ENCODE measurements around the gene ESYT2. TPM values are rescaled to one million over a fixed set of nuclear protein-coding genes. Genes with fewer than 3 reads are reported as not detected.

The ESYT2 gene
- total RNA-seq, 1 experiment from 2014 or later = 162 TPM

GRCh38 chr7:158740013-158740656, 89.2 kb downstream of the ESYT2 start:
- Histone ChIP-seq H4K20me1 (ENCODE audit: insufficient read depth) (no peaks in the 10 kb centered on the region), H3K27ac (peak overlapping the region; percentile 84), H3K9me3 (ENCODE audit: insufficient read depth, low read depth) (no peaks in the 10 kb centered on the region), H3K27me3 (ENCODE audit: insufficient read depth, low read depth) (no peaks in the 10 kb centered on the region), H3K9me2 (ENCODE audit: insufficient read depth) (no peaks in the 10 kb centered on the region), H2AFZ (no peak overlapping the region), H3K36me3 (ENCODE audit: low read depth) (peaks cover 49% of the 10 kb centered on the region), H3K4me1 (replicated peaks; ENCODE audit: insufficient read depth) (peaks cover 41% of the 10 kb centered on the region), H3K4me2 (peak overlapping the region; percentile 66), H3K4me3 (peak overlapping the region; percentile 8; the same call in 1 of the 2 replicates), H3K79me2 (ENCODE audit: low read depth) (peaks cover 5% of the 10 kb centered on the region; the same call in 1 of the 2 replicates), H3F3A (ENCODE audit: insufficient read depth, low read depth) (peaks cover 52% of the 10 kb centered on the region)
- intact Hi-C loops (cut with micrococcal nuclease; ENCODE audit: unreplicated experiment) = loop anchor here (1.0 to 2.0 kb wide), 3 partner anchors 36 to 237 kb away; partner anchors contain the start of gene NCAPG2
- DNase-seq = peak; percentile 81 to 96
- BruUV-seq (replicated peaks) = no TSS peak
- POLR2A ChIA-PET (ENCODE audit: unreplicated experiment) = interaction anchor here (0.6 to 0.7 kb wide), 2 partner anchors 35 to 166 kb away, joined by 3 to 5 read pairs; partner anchors contain the start of gene NCAPG2
- TF ChIP-seq EZH2 (IDR thresholded peaks at IDR 0.05; ENCODE audit: low read depth) = no peak
- TF ChIP-seq, protein P1, sequence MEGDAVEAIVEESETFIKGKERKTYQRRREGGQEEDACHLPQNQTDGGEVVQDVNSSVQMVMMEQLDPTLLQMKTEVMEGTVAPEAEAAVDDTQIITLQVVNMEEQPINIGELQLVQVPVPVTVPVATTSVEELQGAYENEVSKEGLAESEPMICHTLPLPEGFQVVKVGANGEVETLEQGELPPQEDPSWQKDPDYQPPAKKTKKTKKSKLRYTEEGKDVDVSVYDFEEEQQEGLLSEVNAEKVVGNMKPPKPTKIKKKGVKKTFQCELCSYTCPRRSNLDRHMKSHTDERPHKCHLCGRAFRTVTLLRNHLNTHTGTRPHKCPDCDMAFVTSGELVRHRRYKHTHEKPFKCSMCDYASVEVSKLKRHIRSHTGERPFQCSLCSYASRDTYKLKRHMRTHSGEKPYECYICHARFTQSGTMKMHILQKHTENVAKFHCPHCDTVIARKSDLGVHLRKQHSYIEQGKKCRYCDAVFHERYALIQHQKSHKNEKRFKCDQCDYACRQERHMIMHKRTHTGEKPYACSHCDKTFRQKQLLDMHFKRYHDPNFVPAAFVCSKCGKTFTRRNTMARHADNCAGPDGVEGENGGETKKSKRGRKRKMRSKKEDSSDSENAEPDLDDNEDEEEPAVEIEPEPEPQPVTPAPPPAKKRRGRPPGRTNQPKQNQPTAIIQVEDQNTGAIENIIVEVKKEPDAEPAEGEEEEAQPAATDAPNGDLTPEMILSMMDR (conservative IDR thresholded peaks at IDR 0.05) = 0 out of 2 replicates have a peak, but pooled peaks have one; percentile 12
- CTCF ChIA-PET = interaction anchor here (0.6 to 0.9 kb wide), 3 partner anchors 43 to 236 kb away, joined by 3 to 4 read pairs (median 3); no protein-coding TSS in a partner anchor

DNA sequence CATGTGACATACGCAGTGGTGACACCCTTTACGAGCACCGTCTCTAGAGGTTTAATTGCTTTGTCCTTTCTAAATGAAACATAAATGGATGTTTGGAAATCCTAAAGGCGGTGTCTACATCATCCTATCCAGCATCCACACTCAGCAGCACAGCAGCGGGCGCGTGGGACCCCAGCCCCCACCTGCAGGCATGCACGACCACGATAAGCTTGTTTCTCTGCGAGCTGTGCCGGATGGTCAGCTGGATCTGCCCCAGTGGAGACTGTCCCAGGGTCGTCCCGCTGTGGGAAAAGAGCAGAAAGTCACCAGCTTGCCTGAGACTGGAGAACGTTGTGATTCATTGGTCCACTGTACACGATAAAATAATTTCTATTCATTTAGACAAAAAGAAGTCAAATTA, 90.5 kb downstream of the ESYT2 start:
- no TSS peak for BruUV-seq (replicated peaks)
- H3K79me2 ChIP-seq (ENCODE audit: low read depth) = peaks cover 5% of the 10 kb centered on the region; the same call in 1 of the 2 replicates
- peak in 1 of 2 experiments; percentile 26 for DNase-seq
- H3K9me2 ChIP-seq (ENCODE audit: insufficient read depth) = no peaks in the 10 kb centered on the region
- no peak for TF ChIP-seq EZH2 (IDR thresholded peaks at IDR 0.05; ENCODE audit: low read depth)
- TF ChIP-seq, protein P1 (conservative IDR thresholded peaks at IDR 0.05) = no peak
- H3K4me2 ChIP-seq = no peak overlapping the region
- H3K4me3 ChIP-seq = no peak overlapping the region
- H3K27ac ChIP-seq = peak overlapping the region; percentile 84; the same call in 1 of the 2 replicates
- intact Hi-C loops (cut with micrococcal nuclease; ENCODE audit: unreplicated experiment) = no loop called here
- no peaks in the 10 kb centered on the region for H4K20me1 ChIP-seq (ENCODE audit: insufficient read depth)
- ChIA-PET CTCF (no interaction called here), POLR2A (ENCODE audit: unreplicated experiment) (no interaction called here)
- peaks cover 62% of the 10 kb centered on the region for H3F3A ChIP-seq (ENCODE audit: insufficient read depth, low read depth)
- H3K36me3 ChIP-seq (ENCODE audit: low read depth) = peaks cover 48% of the 10 kb centered on the region
- H3K9me3 ChIP-seq (ENCODE audit: insufficient read depth, low read depth) = no peaks in the 10 kb centered on the region
- H3K27me3 ChIP-seq (ENCODE audit: insufficient read depth, low read depth) = no peaks in the 10 kb centered on the region
- peaks cover 41% of the 10 kb centered on the region for H3K4me1 ChIP-seq (replicated peaks; ENCODE audit: insufficient read depth)
- H2AFZ ChIP-seq = no peak overlapping the region

DNA sequence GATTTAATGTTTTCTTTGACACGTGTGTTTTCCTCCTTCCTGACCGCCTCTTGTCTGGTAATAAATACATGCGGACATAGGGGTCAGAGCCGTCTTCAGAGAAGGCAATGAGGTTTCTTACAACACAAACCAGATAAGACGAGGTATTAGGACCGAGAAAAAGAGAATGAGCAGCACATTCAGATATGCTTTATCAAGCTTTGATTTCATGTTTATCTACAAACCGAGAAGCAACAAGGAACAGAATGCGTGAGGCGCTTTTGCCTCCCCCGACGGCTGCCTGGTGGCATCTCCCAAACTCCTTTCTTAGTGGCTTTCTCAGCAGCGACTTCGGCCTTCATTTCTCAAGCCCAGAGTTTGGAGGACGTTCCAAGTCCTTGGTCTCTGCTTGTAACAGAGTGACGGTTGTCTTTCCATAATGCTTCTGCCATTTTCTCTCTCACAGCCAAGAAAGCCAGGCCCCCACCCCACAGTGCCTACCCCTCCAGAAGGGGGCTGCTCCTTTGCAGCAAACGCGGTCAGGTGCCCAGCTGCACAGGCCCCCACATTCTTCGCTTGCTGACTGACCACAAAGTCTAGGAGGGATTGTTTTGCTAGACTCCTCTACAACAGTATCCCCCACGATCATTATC, 92.1 kb downstream of the ESYT2 start:
- ChIA-PET CTCF (no interaction called here), POLR2A (ENCODE audit: unreplicated experiment) (no interaction called here)
- Histone ChIP-seq H2AFZ (no peak overlapping the region), H3K9me2 (ENCODE audit: insufficient read depth) (no peaks in the 10 kb centered on the region), H3K27ac (no peak overlapping the region), H4K20me1 (ENCODE audit: insufficient read depth) (no peaks in the 10 kb centered on the region), H3K9me3 (ENCODE audit: insufficient read depth, low read depth) (no peaks in the 10 kb centered on the region), H3K27me3 (ENCODE audit: insufficient read depth, low read depth) (no peaks in the 10 kb centered on the region), H3F3A (ENCODE audit: insufficient read depth, low read depth) (peaks cover 67% of the 10 kb centered on the region), H3K4me2 (no peak overlapping the region), H3K36me3 (ENCODE audit: low read depth) (peaks cover 52% of the 10 kb centered on the region), H3K4me1 (replicated peaks; ENCODE audit: insufficient read depth) (peaks cover 36% of the 10 kb centered on the region), H3K79me2 (ENCODE audit: low read depth) (peaks cover 5% of the 10 kb centered on the region; the same call in 1 of the 2 replicates), H3K4me3 (no peak overlapping the region)
- BruUV-seq (replicated peaks) = no TSS peak
- DNase-seq = peak in 1 of 2 experiments; percentile 12
- no peak for TF ChIP-seq EZH2 (IDR thresholded peaks at IDR 0.05; ENCODE audit: low read depth)
- TF ChIP-seq, protein P1 (conservative IDR thresholded peaks at IDR 0.05) = no peak
- intact Hi-C loops (cut with micrococcal nuclease; ENCODE audit: unreplicated experiment) = no loop called here
